SK-N-MC (cell line): ENCODE measurements around the gene ANK2.

Experiments
- EZH2 ChIP-seq: fragments of 200-600 bp; sonication (generic); IDR thresholded peaks from one replicate; pipeline ENCODE4 v1.6.1; 2017; ENCODE audit warnings: antibody characterized with exemption
- FOXP2 ChIP-seq: optimal IDR thresholded peaks from 2 replicates; pipeline ENCODE3; 2011; ENCODE audit warnings: mild to moderate bottlenecking, moderate library complexity; ENCODE audit not compliant: insufficient read depth; ENCODE audit errors: extremely low read length, control extremely low read depth

- TF ChIP-seq EZH2 (no peak), FOXP2 (no peak)
Observed at GRCh38 chr4:113350576-113350975, 301.1 kb downstream of the ANK2 start.
